GM18526 (cell line): Measurements from ENCODE around the gene PEA15.

Experiments
- POLR2A ChIP-seq: IDR thresholded peaks from 3 replicates; pipeline ENCODE4 v1.6.1; 2011; ENCODE audit not compliant: insufficient read length; ENCODE audit errors: extremely low read depth

Gene PEA15

DNA sequence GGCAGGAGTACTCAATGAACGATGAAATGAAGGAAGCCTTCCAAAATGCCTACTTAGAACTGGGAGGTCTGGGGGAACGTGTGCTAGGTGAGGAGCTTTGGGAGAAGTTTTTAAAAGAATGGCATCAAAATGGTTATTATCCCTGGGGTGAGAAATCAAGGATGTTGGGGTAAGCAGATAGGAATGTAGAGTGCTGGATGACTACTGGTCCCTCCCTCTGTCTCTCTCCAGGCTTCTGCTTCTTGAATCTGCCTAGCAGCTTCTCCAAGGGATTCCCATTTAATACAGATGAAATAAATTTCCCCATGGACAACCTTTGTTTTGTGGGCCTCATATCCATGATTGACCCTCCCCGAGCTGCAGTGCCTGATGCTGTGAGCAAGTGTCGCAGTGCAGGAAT, 33.8 kb upstream of the PEA15 start:
- no peak for TF ChIP-seq POLR2A

DNA sequence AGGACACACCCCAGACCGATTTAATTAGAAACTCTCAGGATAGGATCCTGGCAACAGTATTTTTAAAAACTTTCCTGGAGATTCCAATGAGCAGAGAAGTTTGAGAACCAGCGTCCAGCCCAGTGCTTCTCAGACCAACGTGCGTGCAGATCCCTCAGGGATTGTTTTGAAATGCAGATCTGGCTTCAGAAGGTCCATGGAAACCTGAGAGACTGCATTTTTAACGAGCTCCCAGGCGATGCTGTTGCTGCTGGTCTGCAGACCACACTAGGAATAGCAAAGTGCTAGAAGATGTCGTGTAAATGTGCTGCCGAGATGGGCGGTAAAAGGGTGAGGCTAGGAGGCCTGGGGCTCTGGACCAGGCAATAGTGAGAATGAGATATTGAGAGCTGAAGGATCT, 33.2 kb upstream of the PEA15 start:
- no peak for TF ChIP-seq POLR2A

DNA sequence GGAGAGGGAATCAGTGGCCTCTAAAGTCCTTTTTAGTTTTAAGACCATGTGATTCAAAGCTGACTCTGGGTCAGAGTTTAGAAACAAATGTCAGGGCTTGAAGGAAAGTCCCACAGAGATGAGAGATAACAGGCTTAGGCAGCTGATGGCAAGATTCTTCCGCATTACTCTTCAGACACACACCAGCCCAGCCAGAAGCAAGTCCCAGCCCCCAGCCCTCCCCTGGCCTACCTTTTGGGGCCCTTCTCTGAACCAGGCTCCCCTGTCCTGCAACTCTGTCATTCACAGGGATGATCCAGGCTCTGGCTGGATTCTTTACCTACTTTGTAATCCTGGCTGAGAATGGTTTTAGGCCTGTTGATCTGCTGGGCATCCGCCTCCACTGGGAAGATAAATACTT, 28.0 kb upstream of the PEA15 start:
- TF ChIP-seq POLR2A: no peak

DNA sequence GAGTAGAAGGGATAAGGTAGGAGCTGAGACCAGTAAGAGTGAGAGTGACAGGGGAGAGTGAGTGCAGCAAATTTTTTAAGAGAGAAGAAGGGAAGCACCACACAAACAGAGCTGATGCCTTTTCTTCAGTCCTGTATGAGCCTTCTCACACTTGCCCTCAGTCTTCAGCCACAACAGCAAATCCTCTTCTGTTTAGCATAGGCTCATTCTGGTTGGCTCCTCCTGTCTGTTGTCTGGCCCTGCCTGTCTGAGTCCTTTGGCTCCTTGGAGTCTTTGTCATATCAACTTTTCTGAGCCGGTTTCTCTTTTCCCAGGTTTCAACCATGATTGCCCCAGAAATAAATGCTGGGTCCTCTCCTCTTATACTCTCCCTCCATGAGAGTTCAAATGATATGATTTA, 27.5 kb upstream of the PEA15 start:
- TF ChIP-seq POLR2A: no peak

DNA sequence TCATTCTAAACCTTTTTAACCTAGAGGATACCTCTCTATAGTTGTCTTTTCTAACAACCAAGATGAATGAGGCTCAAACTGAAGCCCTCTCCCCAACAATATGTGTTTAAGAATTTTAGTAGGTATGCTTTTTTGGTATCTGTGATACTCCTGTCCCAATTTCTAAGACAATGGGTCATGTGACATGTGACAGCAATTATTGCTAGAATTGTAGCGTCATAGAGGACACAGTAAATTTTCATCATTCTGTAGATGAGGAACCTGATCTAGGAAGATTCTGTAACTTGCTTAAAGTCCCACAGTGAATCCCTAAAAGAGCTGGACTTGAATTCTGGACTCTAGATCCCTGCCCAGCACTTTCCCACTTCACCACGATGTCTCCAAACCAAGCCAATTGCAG, 26.5 kb upstream of the PEA15 start:
- TF ChIP-seq POLR2A: no peak

DNA sequence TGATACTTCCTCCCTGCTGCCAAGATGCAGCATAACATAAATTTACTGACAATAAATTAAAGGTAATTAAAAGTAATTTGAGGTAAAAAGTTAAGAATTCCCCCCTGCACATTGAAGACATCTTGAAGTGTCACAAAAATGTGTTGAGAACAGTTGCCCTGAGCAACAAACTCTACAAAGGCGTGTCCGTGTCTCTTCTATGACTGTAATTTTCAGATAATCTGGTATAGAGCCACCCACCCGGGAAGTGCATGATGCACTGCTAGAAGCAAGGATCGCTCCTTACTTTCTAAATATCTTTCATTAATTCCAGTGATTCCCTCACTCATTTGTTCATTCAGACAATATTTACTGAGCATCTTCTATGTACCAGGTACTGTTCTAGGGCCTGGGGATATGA, 25.8 kb upstream of the PEA15 start:
- TF ChIP-seq POLR2A: no peak

DNA sequence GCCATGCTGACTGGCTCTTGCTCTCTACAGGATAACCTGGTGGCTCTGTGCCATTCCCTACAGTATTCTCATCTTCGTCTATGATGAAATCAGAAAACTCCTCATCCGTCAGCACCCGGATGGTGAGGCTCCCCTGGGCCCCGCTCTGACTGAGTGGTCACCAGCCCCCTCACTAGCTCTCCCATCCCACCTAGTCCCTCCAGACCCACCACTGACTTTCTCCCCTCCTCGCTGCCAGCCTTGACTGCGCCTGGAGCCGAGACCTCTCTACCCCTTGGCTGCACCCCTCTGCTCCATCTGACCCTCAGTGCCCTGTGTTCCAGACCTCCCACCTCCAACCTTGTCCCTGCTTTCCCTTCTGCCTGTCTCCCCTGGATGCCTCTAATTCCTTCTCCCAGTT, 18.9 kb upstream of the PEA15 start:
- no peak for TF ChIP-seq POLR2A

DNA sequence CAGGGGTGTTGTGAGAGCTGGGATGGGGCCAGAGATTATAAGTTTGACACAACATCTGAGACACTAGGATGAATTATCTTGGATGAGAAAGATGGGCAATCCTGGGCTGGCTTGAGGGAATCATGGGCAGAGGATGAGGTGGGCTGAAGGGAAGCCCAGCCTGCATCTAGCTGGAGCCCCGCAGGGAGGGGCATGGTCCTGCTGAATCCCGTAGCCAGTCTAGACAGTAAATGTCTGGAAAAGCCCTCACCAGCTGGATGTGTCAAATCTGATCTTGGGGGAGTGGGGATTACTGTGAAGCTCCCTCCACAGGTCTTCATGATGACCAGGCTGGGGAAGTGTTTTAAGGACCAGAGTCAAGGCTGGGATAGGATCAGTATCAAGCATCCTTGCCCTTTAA, 18.5 kb upstream of the PEA15 start:
- no peak for TF ChIP-seq POLR2A

DNA sequence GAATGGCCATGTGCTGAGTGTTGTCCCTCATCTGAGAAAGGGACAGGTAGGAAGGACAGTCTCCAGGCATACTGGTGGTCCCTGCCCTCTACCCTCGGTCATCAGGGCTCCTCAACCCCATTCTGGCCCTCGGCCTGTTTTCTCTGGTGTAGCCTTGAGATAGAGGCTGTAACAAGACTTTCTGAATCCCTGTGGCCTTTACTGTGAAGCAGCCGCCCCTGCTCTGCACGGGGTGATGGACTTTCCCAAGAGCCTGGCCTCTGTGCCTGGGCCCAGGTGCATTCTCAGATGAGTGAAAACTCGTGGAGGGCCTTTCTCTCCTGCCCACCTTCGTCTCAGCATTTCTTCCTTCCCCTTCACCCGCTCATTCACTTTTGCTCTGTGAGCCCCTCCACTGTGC, 17.8 kb upstream of the PEA15 start:
- no peak for TF ChIP-seq POLR2A

DNA sequence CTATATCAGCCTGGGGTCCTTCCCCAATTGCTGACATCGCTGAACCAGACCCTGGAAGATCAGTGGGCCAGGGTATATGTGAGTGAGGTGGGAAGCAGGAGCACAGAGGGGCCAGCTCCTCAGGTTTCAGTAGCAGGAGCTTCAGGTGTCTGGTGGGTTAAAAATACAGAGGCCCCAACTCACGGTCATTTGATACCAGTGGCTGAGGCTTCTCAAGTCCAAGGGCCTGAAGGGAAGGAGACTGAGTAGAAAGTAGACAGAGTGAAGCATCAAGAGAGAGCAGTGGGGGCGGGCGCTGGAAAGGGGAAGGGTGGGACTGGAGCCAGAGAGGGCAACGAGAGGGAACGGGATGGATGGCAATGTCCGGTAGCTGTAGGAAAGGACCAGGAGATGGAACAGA, 16.8 kb upstream of the PEA15 start:
- TF ChIP-seq POLR2A: no peak

DNA sequence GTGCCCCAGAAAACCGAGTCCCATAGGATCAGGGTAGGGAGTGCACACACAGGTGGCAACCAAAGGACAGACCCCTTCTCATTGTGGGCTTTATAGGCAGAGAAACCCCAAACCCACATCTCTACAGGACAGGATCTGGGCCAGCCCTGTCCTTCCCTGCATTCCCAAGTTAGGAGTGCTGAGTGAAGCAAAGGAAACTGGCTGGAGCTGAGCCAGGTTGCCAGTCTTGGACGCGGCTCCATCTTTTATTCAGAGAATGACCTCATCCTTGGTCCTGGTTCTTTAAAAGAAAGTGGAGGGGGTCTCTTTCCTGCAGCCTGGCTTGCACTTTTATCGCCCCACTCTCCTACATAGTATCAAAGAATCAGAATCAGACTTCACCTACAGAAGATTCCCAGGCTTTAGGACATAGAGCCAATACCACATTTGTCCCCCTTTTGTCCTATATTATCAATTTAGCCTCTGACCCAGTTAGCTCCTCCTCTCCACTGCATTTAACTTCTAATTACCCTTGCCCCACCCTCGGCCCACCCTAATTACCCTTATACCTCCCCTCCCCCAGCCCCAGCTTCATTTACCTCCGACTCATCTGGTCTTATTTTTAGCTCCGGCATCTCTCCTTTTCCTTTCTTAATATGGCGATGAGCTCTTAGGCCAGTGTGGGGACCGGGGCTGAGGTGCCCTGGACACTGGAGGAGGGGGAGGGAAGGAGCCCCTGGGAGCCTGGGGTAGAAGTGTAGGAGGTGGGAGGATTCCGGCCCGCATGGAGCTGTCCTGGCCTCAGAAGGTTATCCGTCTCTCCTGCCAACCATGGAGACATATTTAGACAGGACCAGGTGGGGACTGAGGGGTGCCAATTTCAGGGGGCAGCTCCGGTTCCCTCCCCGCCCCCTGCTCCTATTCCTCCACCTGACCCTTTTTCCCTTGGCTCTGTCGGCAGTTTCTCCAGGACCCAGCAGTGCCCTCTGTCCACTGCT, 15.2 kb upstream of the PEA15 start, which contains the start of gene CASQ1:
TSS of gene CASQ1 (plus strand) at position 927 of the 977 bp plus-strand sequence. CDS start 177 bp downstream, outside the sequence.
- TF ChIP-seq POLR2A: no peak

DNA sequence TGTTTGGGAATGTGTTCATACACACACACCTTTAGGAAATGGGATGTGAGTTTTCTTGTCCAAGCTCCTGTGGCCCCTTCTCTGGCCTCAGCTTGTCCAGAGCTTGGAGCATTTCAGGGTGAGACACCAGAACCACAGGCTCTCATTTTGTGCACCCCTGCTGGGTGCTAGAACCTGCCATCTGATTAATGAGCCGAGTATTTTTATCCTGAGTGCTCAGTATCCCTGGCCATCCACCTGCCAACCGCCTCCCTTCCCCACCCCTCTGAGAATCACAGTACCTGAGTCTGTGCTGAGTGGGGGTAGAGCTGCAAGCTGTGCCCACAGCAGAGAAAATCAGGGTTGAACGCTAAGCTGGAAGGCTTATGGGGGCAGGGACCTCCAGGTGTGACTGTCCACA, 13.4 kb upstream of the PEA15 start:
- no peak for TF ChIP-seq POLR2A

DNA sequence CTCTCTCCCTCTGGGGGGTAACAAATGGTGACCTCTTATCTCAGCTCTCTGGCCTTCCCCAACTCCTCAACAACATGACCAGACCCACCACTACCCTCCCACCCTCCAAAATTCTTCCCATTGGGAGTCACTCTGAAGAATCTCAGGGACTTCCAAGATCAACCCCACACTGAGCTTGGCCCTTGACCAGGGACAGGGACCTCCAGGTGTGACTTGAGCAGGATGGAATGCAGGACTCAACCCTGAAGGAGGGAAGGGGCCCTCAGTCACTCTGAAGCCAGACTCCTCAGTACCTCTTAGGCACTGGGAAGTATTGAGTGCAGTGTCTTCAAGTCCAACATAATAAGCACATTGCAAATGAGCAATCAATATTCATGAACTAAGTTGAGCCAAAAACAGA, 12.9 kb upstream of the PEA15 start:
- no peak for TF ChIP-seq POLR2A

DNA sequence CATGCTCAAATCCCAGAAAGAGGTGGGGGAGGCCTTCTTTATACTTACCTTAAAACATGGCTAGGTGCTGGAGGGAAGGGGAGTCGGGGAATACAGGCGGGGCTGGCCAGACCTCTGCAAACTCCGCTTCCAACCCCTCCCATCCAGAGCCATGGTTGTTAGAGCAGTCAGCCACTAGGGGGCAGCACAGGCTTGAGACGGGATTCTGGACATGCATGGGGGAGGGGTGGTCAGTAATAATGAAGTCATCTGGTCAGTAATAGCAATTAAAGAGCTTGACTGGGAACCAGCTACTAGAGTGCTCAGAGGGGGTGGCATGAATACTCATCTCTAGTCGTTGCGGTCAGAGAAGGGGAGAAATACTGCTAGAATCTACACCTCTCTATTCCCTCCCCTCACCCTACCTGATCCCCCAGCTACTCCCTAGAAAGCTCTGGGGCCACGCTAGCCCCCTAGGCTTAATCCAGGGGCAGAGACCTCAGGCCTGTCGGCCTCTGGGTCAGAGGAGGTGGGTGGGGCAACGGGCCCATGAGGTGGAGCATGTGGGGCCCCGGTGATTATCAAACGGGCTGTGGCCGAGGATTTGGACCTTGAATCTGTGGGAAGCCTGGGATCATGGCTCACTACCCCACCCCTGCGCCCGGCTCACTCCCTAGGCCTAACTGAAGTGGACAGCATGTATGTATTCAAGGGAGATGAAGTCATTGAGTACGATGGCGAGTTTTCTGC, 11.9 kb upstream of the PEA15 start:
- no peak for TF ChIP-seq POLR2A

DNA sequence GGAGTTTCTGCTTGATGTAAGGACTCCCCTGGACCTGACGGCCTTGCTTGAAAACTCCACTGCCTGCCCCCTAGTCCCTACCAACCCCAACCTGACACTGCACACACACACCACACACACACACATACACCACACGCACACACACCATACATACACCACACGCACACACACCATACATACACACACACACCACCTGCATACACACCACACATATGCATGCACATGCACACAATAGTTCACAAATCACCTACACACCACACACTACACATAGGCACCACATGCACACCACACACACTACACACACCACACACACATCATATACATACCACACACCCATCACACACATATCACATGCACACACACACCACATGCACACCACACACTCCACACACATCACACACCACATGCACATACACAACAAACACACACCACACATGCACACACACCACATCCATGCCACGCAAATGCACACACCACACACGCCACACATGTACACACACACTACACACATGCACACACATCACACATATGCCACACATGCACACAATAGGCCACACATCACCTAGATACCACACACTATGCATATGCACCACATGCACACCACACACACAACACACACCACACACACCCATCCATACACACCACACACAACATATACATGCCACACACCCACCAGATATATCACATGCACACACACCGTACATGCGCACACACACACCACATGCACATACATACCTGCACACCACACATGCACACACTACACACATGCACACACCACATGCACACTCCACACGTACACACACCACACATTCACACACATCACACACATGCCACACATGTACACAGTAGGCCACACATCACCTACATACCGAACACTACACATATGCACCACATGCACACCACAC, 11.1 kb upstream of the PEA15 start:
- no peak for TF ChIP-seq POLR2A
